Measurements from ENCODE around the gene HORMAD1. TPM values are rescaled to one million over a fixed set of nuclear protein-coding genes. Genes with fewer than 3 reads are reported as not detected.
"Not testable (repeated sequence)": the region's sequence is repeated elsewhere in the genome, so short reads cannot be mapped to it uniquely, and the experiment has no call there.

HORMAD1 gene
- total RNA-seq, 2 experiments from 2014 or later = not detected

DNA sequence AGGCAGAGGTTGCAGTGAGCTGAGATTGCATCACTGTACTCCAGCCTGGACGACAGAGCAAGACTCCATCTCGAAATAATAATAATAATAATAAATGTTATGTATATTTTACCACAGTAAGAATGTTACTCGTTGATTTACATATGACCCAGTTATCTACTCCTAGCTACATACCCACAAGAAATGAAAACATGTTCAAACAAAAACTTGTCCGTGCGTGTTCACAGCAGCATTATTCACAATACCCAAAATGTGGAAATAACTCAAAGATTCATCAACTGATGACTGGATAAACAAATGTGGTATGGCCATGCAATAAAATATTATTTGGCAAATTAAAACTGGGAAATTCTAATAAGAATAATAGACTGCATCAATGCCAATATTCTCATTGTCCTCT lies 59.5 kb downstream of the HORMAD1 start:
- no peak overlapping the region for H3K27ac Mint-ChIP-seq
- ATAC-seq = no peak
- no peak for DNase-seq
- H3K9me3 Mint-ChIP-seq = no peaks in the 10 kb centered on the region
- H3K27me3 Mint-ChIP-seq = no peaks in the 10 kb centered on the region
- ChIA-PET CTCF (no interaction called here), POLR2A (no interaction called here)
- peaks cover 6% of the 10 kb centered on the region for H3K36me3 Mint-ChIP-seq (ENCODE audit: low read depth)
- intact Hi-C loops (cut with micrococcal nuclease) = no loop called here
- peaks cover 4% of the 10 kb centered on the region for H3K4me1 Mint-ChIP-seq (ENCODE audit: low read depth)
- TF ChIP-seq, protein P1, sequence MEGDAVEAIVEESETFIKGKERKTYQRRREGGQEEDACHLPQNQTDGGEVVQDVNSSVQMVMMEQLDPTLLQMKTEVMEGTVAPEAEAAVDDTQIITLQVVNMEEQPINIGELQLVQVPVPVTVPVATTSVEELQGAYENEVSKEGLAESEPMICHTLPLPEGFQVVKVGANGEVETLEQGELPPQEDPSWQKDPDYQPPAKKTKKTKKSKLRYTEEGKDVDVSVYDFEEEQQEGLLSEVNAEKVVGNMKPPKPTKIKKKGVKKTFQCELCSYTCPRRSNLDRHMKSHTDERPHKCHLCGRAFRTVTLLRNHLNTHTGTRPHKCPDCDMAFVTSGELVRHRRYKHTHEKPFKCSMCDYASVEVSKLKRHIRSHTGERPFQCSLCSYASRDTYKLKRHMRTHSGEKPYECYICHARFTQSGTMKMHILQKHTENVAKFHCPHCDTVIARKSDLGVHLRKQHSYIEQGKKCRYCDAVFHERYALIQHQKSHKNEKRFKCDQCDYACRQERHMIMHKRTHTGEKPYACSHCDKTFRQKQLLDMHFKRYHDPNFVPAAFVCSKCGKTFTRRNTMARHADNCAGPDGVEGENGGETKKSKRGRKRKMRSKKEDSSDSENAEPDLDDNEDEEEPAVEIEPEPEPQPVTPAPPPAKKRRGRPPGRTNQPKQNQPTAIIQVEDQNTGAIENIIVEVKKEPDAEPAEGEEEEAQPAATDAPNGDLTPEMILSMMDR (IDR thresholded peaks at IDR 0.05) = no peak
- no peak overlapping the region for H3K4me3 Mint-ChIP-seq

DNA sequence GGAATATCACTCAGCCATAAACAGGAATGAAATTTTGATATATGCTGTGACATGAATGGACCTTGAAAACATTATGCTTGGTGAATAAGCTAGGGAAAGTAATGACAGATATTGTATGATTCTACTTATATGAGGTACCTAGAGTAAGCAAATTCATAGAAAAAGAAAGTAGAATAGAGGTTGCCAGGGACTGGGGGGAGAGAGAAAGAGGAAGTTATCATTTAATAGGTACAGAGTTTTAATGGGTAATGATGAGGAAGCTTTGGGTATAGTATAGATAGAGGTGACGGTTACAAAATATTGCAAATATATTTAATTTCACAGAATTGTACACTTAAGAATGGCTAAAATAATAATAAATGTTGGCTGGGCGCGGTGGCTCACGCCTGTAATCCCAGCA lies 60.1 kb downstream of the HORMAD1 start:
- Mint-ChIP-seq H3K4me1 (ENCODE audit: low read depth) (peaks cover 4% of the 10 kb centered on the region), H3K36me3 (ENCODE audit: low read depth) (peaks cover 6% of the 10 kb centered on the region)
- DNase-seq = no peak

DNA sequence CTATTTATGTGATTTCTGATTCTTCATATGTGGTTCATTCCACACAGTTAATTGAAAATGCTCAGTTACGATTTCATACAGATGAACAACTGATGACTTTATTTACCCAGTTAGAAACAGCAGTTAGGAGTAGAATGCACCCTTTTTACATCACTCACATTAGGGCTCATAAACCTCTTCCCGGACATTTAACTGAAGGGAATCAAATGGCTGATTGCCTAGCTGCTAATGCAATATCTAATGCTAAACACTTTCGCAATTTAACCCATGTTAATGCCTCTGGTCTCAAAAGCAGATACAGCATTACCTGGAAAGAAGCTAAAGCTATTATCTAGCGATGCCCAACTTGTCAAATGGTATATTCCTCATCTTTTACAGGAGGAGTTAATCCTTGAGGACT lies 63.6 kb downstream of the HORMAD1 start:
- H3K27ac Mint-ChIP-seq; POLR2A ChIA-PET; H3K4me3 Mint-ChIP-seq; H3K9me3 Mint-ChIP-seq; ATAC-seq; DNase-seq; H3K4me1 Mint-ChIP-seq (ENCODE audit: low read depth); H3K36me3 Mint-ChIP-seq (ENCODE audit: low read depth); intact Hi-C loops (cut with micrococcal nuclease); H3K27me3 Mint-ChIP-seq: not testable (repeated sequence)
- CTCF ChIA-PET = interaction anchor here (1.6 kb wide), 1 partner anchor 9 kb away, joined by 5 read pairs; no protein-coding TSS in a partner anchor

More for the DNA sequence above, 60.1 kb downstream of the HORMAD1 start:
- H3K9me3 Mint-ChIP-seq = no peaks in the 10 kb centered on the region
- H3K4me3 Mint-ChIP-seq = no peak overlapping the region
- H3K27ac Mint-ChIP-seq = no peak overlapping the region
- intact Hi-C loops (cut with micrococcal nuclease) = no loop called here
- no peak for ATAC-seq
- CTCF ChIA-PET = no interaction called here
- TF ChIP-seq, protein P1 (IDR thresholded peaks at IDR 0.05) = no peak
- POLR2A ChIA-PET = no interaction called here
- H3K27me3 Mint-ChIP-seq = no peaks in the 10 kb centered on the region

DNA sequence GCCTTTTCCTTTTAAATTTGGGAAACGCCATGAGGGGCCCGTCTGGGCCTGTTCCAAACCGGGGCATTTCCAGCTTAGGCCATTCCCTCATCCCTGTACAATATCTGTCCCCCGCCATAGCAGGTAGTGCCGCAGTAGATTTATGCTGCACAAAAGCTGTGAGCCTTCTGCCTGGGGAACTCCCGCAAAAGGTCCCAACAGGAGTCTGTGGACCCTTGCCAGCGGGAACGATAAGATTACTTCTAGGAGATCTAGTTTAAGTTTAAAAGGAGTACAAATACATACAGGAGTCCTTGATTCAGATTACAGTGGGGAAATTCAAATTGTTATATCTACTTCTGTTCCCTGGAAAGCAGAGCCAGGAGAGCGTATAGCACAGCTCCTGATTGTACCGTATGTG lies 66.1 kb downstream of the HORMAD1 start:
- ATAC-seq; H3K4me1 Mint-ChIP-seq (ENCODE audit: low read depth); intact Hi-C loops (cut with micrococcal nuclease); H3K9me3 Mint-ChIP-seq; DNase-seq; H3K27ac Mint-ChIP-seq; CTCF ChIA-PET; H3K27me3 Mint-ChIP-seq; H3K36me3 Mint-ChIP-seq (ENCODE audit: low read depth); H3K4me3 Mint-ChIP-seq: not testable (repeated sequence)
- POLR2A ChIA-PET = interaction anchor here (1.0 to 1.3 kb wide), 2 partner anchors 91 to 94 kb away, joined by 3 read pairs; no protein-coding TSS in a partner anchor

DNA sequence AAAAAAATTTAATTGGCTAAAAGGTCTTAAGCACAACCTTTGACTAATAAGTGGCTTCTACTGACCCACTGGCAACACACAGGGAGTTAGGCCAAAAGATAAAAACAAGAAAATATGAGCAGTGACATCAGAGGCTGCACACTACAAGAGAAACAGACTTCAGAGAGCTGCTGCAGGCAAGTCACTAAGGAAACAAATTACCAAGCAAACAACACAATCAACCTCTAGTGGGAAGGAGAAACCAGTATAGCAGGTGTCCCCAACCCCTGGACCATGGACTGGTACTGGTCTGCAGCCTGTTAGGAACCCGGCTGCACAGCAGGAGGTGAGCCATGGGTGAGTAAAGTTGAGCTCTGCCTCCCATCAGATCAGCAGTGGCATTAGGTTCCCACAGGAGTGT lies 70.5 kb downstream of the HORMAD1 start:
- CTCF ChIA-PET = interaction anchor here (1.1 kb wide), 1 partner anchor 315 kb away, joined by 3 read pairs; no protein-coding TSS in a partner anchor
- no peak for DNase-seq
- Mint-ChIP-seq H3K27me3 (no peaks in the 10 kb centered on the region), H3K4me1 (ENCODE audit: low read depth) (peaks cover 4% of the 10 kb centered on the region), H3K4me3 (no peak overlapping the region), H3K36me3 (ENCODE audit: low read depth) (peaks cover 4% of the 10 kb centered on the region), H3K9me3 (no peaks in the 10 kb centered on the region), H3K27ac (no peak overlapping the region)
- TF ChIP-seq, protein P1 (IDR thresholded peaks at IDR 0.05) = no peak
- no peak for ATAC-seq
- POLR2A ChIA-PET = interaction anchor here (0.5 kb wide), 1 partner anchor 186 kb away, joined by 3 read pairs; no protein-coding TSS in a partner anchor
- intact Hi-C loops (cut with micrococcal nuclease) = no loop called here

DNA sequence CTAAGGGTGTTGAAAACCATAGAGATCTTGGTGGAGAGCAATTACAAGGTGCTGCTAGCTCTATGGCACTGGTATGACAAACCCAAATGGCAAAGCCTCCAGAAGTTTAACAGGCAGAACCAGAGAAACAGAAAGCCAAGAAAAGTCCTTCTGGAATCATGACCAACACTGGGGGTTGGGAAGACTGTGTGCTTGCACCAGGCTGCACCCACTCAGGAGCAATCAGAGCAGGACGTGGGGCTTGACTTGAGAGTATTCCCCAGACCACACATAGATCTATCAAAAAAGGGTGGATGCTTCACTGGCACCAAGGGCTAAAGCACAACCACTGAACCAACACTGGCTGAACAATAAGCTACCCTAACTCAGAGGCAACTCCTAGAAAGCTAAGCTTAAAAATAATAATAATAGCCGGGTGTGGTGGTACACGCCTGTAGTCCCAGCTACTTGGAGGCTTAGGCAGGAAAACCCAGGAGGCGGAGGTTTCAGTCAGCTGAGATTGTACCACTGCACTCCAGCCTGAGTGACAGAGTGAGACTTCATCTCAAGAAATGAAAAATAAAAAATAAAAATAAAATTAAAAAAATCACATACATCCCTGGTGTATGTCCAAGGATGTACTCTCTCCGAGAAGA lies 71.1 kb downstream of the HORMAD1 start:
- POLR2A ChIA-PET = interaction anchor here (0.5 kb wide), 1 partner anchor 187 kb away, joined by 3 read pairs; no protein-coding TSS in a partner anchor
- DNase-seq = no peak
- TF ChIP-seq, protein P1 (IDR thresholded peaks at IDR 0.05) = no peak
- Mint-ChIP-seq H3K27me3 (no peaks in the 10 kb centered on the region), H3K4me3 (no peak overlapping the region), H3K9me3 (no peaks in the 10 kb centered on the region), H3K4me1 (ENCODE audit: low read depth) (peaks cover 4% of the 10 kb centered on the region), H3K36me3 (ENCODE audit: low read depth) (peaks cover 4% of the 10 kb centered on the region), H3K27ac (no peak overlapping the region)
- no peak for ATAC-seq
- CTCF ChIA-PET = interaction anchor here (1.1 to 1.2 kb wide), 2 partner anchors 89 to 314 kb away, joined by 3 read pairs; no protein-coding TSS in a partner anchor
- intact Hi-C loops (cut with micrococcal nuclease) = no loop called here

Data from activated CD8-positive, alpha-beta T cell treated with anti-CD3 and anti-CD28 coated beads for 36 hours (primary cell).